D341Med (cell line): ENCODE measurements around the gene MFN1.

ENCODE experiments used
- DNase-seq: peaks from one replicate; pipeline ENCODE4 v3.0.0; 2012; ENCODE audit warnings: low spot score

MFN1 gene

GRCh38 chr3:179348325-179349013 is 960 bp downstream of the MFN1 start:
- DNase-seq, result no peak

GRCh38 chr3:179355996-179356395 is 8.5 kb downstream of the MFN1 start:
- no peak for DNase-seq

- DNase-seq, result no peak
Observed at GRCh38 chr3:179363332-179363731, 15.8 kb downstream of the MFN1 start.

GRCh38 chr3:179369621-179370020 is 22.1 kb downstream of the MFN1 start:
- DNase-seq, result no peak

GRCh38 chr3:179373938-179374337 is 26.4 kb downstream of the MFN1 start:
- DNase-seq, result no peak

GRCh38 chr3:179375091-179375999 is 27.8 kb downstream of the MFN1 start:
- DNase-seq, result no peak

- DNase-seq, result no peak
Observed at GRCh38 chr3:179376474-179376873, 29.0 kb downstream of the MFN1 start.

GRCh38 chr3:179391906-179392305 is 44.4 kb downstream of the MFN1 start:
- no peak for DNase-seq

GRCh38 chr3:179398574-179399231 is 51.2 kb downstream of the MFN1 start:
- DNase-seq, result no peak

GRCh38 chr3:179401561-179401960 is 54.1 kb downstream of the MFN1 start:
- no peak for DNase-seq

GRCh38 chr3:179402963-179403362 is 55.5 kb downstream of the MFN1 start:
- no peak for DNase-seq

- DNase-seq, result no peak
Observed at GRCh38 chr3:179404307-179404706, 56.8 kb downstream of the MFN1 start.

- no peak for DNase-seq
Observed at GRCh38 chr3:179410331-179410730, 62.8 kb downstream of the MFN1 start.

GRCh38 chr3:179410999-179411398 is 63.5 kb downstream of the MFN1 start:
- no peak for DNase-seq

GRCh38 chr3:179414804-179415203 is 67.3 kb downstream of the MFN1 start:
- no peak for DNase-seq

- no peak for DNase-seq
Observed at GRCh38 chr3:179415377-179415776, 67.9 kb downstream of the MFN1 start.

GRCh38 chr3:179416681-179417080 is 69.2 kb downstream of the MFN1 start:
- DNase-seq, result no peak

GRCh38 chr3:179418610-179419009 is 71.1 kb downstream of the MFN1 start:
- no peak for DNase-seq

- DNase-seq, result peak; percentile 32
Observed at GRCh38 chr3:179421500-179421899, 74.0 kb downstream of the MFN1 start.

- DNase-seq, result no peak
Observed at GRCh38 chr3:179425075-179425474, 77.6 kb downstream of the MFN1 start.

- no peak for DNase-seq
Observed at GRCh38 chr3:179428876-179429548, 81.5 kb downstream of the MFN1 start.

- DNase-seq, result no peak
Observed at GRCh38 chr3:179430277-179430870, 82.9 kb downstream of the MFN1 start.
